HFFc6 (cell line): ENCODE results near the gene LRRTM3. TPM values are rescaled to one million over a fixed set of nuclear protein-coding genes. Genes with fewer than 3 reads are reported as not detected.

Source experiments
- DNase-seq: peaks from one replicate; pipeline ENCODE4 v3.0.0-alpha.2; 2018
- H3K27ac Mint-ChIP-seq: 2 replicates; pipeline ENCODE4 v1.8.0; 2020; ENCODE audit warnings: mild to moderate bottlenecking, mixed read lengths
- H3K27me3 Mint-ChIP-seq: 2 replicates; pipeline ENCODE4 v1.8.0; 2021; ENCODE audit warnings: mild to moderate bottlenecking, moderate library complexity, mixed read lengths; ENCODE audit not compliant: insufficient read depth
- H3K36me3 Mint-ChIP-seq: 2 replicates; pipeline ENCODE4 v1.8.0; 2021; ENCODE audit warnings: low read depth, mixed read lengths
- H3K4me1 Mint-ChIP-seq: 2 replicates; pipeline ENCODE4 v1.8.0; 2020; ENCODE audit warnings: low read depth, mixed read lengths
- H3K4me3 Mint-ChIP-seq: 2 replicates; pipeline ENCODE4 v1.8.0; 2020; ENCODE audit warnings: mild to moderate bottlenecking, moderate library complexity, mixed read lengths
- H3K9me3 Mint-ChIP-seq: 2 replicates; pipeline ENCODE4 v1.8.0; 2020; ENCODE audit warnings: mild to moderate bottlenecking, mixed read lengths
- CTCF ChIP-seq: fragments of 200-600 bp; sonication (generic); IDR thresholded peaks from 2 replicates; pipeline ENCODE4 v1.5.0; 2021; ENCODE audit warnings: antibody characterized with exemption, mild to moderate bottlenecking
- long read RNA-seq: library from polyadenylated mRNA; unstranded; transcript quantifications from one replicate; pipeline ENCODE4 v2.0.0, GENCODE V29; 2019
- total RNA-seq, 6 experiments: library from RNA; stranded (reverse); fragmentation: NEBNext Ultra II Directional; extraction: Animal tissue kit (Norgen Biotek cat#: 25700); gene quantifications; 2 replicates in 1 of 6; 3 replicates in 5 of 6; pipeline ENCODE4 v1.2.3, GENCODE V29; 2021

The LRRTM3 gene
- total RNA-seq, result not detected
- long read RNA-seq, result 0 reads

- H3K27ac Mint-ChIP-seq, result no peak within 1 kb of the TSS
- DNase-seq, result peak; percentile 67
These were observed at the start of gene LRRTM3 for GRCh38 chr10:66925896-66926715. LRRTM3 (plus strand) TSS chr10:66926036.

GRCh38 chr10:66877361-66877760, 48.5 kb upstream of the LRRTM3 start:
- no peaks in the 10 kb centered on the region for H3K4me1 Mint-ChIP-seq
- DNase-seq, result no peak
- H3K4me3 Mint-ChIP-seq, result no peak overlapping the region
- TF ChIP-seq CTCF, result no peak
- H3K27me3 Mint-ChIP-seq, result no peaks in the 10 kb centered on the region
- H3K9me3 Mint-ChIP-seq, result no peaks in the 10 kb centered on the region
- no peaks in the 10 kb centered on the region for H3K36me3 Mint-ChIP-seq
- H3K27ac Mint-ChIP-seq, result no peak overlapping the region

More at GRCh38 chr10:66925896-66926715, at the start of gene LRRTM3:
- H3K9me3 Mint-ChIP-seq, result no peaks in the 10 kb centered on the region
- H3K36me3 Mint-ChIP-seq, result no peaks in the 10 kb centered on the region
- H3K4me3 Mint-ChIP-seq, result peak within 1 kb of the TSS; percentile 49
- peak; percentile 77 for TF ChIP-seq CTCF
- peaks cover 12% of the 10 kb centered on the region for H3K27me3 Mint-ChIP-seq
- H3K4me1 Mint-ChIP-seq, result peaks cover 7% of the 10 kb centered on the region; the same call in 1 of the 2 replicates

- Mint-ChIP-seq H3K4me1 (no peaks in the 10 kb centered on the region), H3K27me3 (no peaks in the 10 kb centered on the region), H3K36me3 (no peaks in the 10 kb centered on the region), H3K9me3 (no peaks in the 10 kb centered on the region), H3K4me3 (no peak overlapping the region), H3K27ac (no peak overlapping the region)
- no peak for TF ChIP-seq CTCF
- no peak for DNase-seq
These were observed 45.5 kb upstream of the LRRTM3 start for GRCh38 chr10:66880292-66880691.

GRCh38 chr10:66880826-66881225, 45.0 kb upstream of the LRRTM3 start:
- TF ChIP-seq CTCF, result no peak
- DNase-seq, result no peak
- Mint-ChIP-seq H3K4me1 (no peaks in the 10 kb centered on the region), H3K27me3 (no peaks in the 10 kb centered on the region), H3K27ac (no peak overlapping the region), H3K4me3 (no peak overlapping the region), H3K9me3 (no peaks in the 10 kb centered on the region), H3K36me3 (no peaks in the 10 kb centered on the region)

GRCh38 chr10:66881814-66882213, 44.0 kb upstream of the LRRTM3 start:
- Mint-ChIP-seq H3K4me1 (no peaks in the 10 kb centered on the region), H3K27ac (no peak overlapping the region), H3K36me3 (no peaks in the 10 kb centered on the region), H3K4me3 (no peak overlapping the region), H3K9me3 (no peaks in the 10 kb centered on the region), H3K27me3 (no peaks in the 10 kb centered on the region)
- DNase-seq, result no peak
- TF ChIP-seq CTCF, result no peak
